PC-9 (cell line): ENCODE results near the gene SETDB2. TPM values are rescaled to one million over a fixed set of nuclear protein-coding genes. Genes with fewer than 3 reads are reported as not detected.

Experiments used
- BruUV-seq: library from RNA; stranded (reverse); fragments of 400-500 nt; replicated peaks from 2 replicates; lab custom pipeline; 2021; lab: Mats Ljungman, UMichigan
- CTCF ChIA-PET: fragments of 300-600 bp; sonication (Branson Sonifier 250); formaldehyde crosslinking; loops from one replicate; lab custom pipeline; 2022; ENCODE audit warnings: antibody characterized with exemption; lab: Charles Lee
- POLR2A ChIA-PET: fragments of 300-600 bp; sonication (Branson Sonifier 250); formaldehyde crosslinking; loops from one replicate; lab custom pipeline; 2022; ENCODE audit warnings: antibody characterized with exemption; ENCODE audit not compliant: unreplicated experiment; lab: Charles Lee
- DNase-seq, 2 experiments: peaks; one replicate each; pipeline versions ENCODE4 v3.0.0 to v3.0.0-alpha.2; 2015 to 2022; ENCODE audit warnings: mixed read lengths in 1 of 2
- H2AFZ ChIP-seq: fragments of 200-600 bp; sonication (generic); 2 replicates; pipeline ENCODE4 v1.8.1; 2017; ENCODE audit warnings: antibody characterized with exemption
- H3F3A ChIP-seq: fragments of 200-600 bp; sonication (generic); 2 replicates; pipeline ENCODE4 v1.8.1; 2017; ENCODE audit warnings: antibody characterized with exemption, mild to moderate bottlenecking, low read depth; ENCODE audit not compliant: insufficient read depth
- H3K27ac ChIP-seq: fragments of 200-600 bp; sonication (generic); 2 replicates; pipeline ENCODE4 v1.6.1; 2016; ENCODE audit warnings: mixed run types
- H3K27me3 ChIP-seq: fragments of 200-600 bp; sonication (generic); 2 replicates; pipeline ENCODE4 v1.6.1; 2016; ENCODE audit warnings: low read depth, mixed run types; ENCODE audit not compliant: insufficient read depth
- H3K36me3 ChIP-seq: fragments of 200-600 bp; sonication (generic); 2 replicates; pipeline ENCODE4 v1.6.1; 2016; ENCODE audit warnings: low read depth, mixed run types
- H3K4me1 ChIP-seq: fragments of 200-600 bp; sonication (generic); replicated peaks from 2 replicates; pipeline ENCODE4 v1.6.1; 2016; ENCODE audit warnings: mixed run types; ENCODE audit not compliant: insufficient read depth
- H3K4me2 ChIP-seq: fragments of 200-600 bp; sonication (generic); 2 replicates; pipeline ENCODE4 v1.6.1; 2017; ENCODE audit warnings: mixed run types
- H3K4me3 ChIP-seq: fragments of 200-600 bp; sonication (generic); 2 replicates; pipeline ENCODE4 v1.6.1; 2016; ENCODE audit warnings: mixed run types
- H3K79me2 ChIP-seq: fragments of 200-600 bp; sonication (generic); 2 replicates; pipeline ENCODE4 v1.6.1; 2017; ENCODE audit warnings: low read depth, mixed run types
- H3K9me2 ChIP-seq: fragments of 200-600 bp; sonication (generic); 2 replicates; pipeline ENCODE4 v1.8.1; 2017; ENCODE audit warnings: mild to moderate bottlenecking; ENCODE audit not compliant: insufficient read depth
- H3K9me3 ChIP-seq: fragments of 200-600 bp; sonication (generic); 2 replicates; pipeline ENCODE4 v1.8.1; 2016; ENCODE audit warnings: low read depth; ENCODE audit not compliant: insufficient read depth
- H4K20me1 ChIP-seq: fragments of 200-600 bp; sonication (generic); 2 replicates; pipeline ENCODE4 v1.8.1; 2017; ENCODE audit not compliant: insufficient read depth
- CTCF ChIP-seq: fragments of 200-600 bp; sonication (generic); conservative IDR thresholded peaks from 2 replicates; pipeline ENCODE4 v1.6.1; 2017; ENCODE audit warnings: mixed run types, antibody characterized with exemption, mild to moderate bottlenecking, moderate library complexity
- EZH2 ChIP-seq: fragments of 200-600 bp; sonication (generic); IDR thresholded peaks from 2 replicates; pipeline ENCODE4 v1.8.0; 2017; ENCODE audit warnings: antibody characterized with exemption, low read depth
- intact Hi-C: fragments of 100-400 bp; cut with micrococcal nuclease; formaldehyde crosslinking; loops from one replicate; pipeline ENCODE4 v1.10.0; 2022; ENCODE audit not compliant: unreplicated experiment
- total RNA-seq: library from RNA; stranded (reverse); gene quantifications from 2 replicates; pipeline ENCODE4 v1.2.3, GENCODE V29; 2021

SETDB2 gene
- total RNA-seq, 1 experiment from 2014 or later, result 6.9 TPM

GRCh38 chr13:49517461-49517860 lies 73.4 kb downstream of the SETDB2 start:
- no peaks in the 10 kb centered on the region for H3K4me1 ChIP-seq
- no peaks in the 10 kb centered on the region for H3K9me2 ChIP-seq
- no peak for TF ChIP-seq CTCF
- no peak for TF ChIP-seq EZH2
- POLR2A ChIA-PET, result no interaction called here
- no peak overlapping the region for H3K4me2 ChIP-seq
- no TSS peak for BruUV-seq
- no peak overlapping the region for H3K27ac ChIP-seq
- no peak overlapping the region for H2AFZ ChIP-seq
- CTCF ChIA-PET, result no interaction called here
- no peak for DNase-seq
- H3K9me3 ChIP-seq, result no peaks in the 10 kb centered on the region
- intact Hi-C loops, result no loop called here
- no peak overlapping the region for H3K4me3 ChIP-seq
- no peaks in the 10 kb centered on the region for H3K36me3 ChIP-seq
- no peaks in the 10 kb centered on the region for H3K79me2 ChIP-seq
- no peaks in the 10 kb centered on the region for H3F3A ChIP-seq
- no peaks in the 10 kb centered on the region for H4K20me1 ChIP-seq
- H3K27me3 ChIP-seq, result no peaks in the 10 kb centered on the region

- intact Hi-C loops, result no loop called here
- no peak overlapping the region for H3K4me2 ChIP-seq
- no TSS peak for BruUV-seq
- no peaks in the 10 kb centered on the region for H3K36me3 ChIP-seq
- TF ChIP-seq CTCF (no peak), EZH2 (no peak)
- H3K27me3 ChIP-seq, result no peaks in the 10 kb centered on the region
- CTCF ChIA-PET, result no interaction called here
- no peak for DNase-seq
- no peaks in the 10 kb centered on the region for H4K20me1 ChIP-seq
- H3K9me2 ChIP-seq, result no peaks in the 10 kb centered on the region
- POLR2A ChIA-PET, result no interaction called here
- 0 out of 2 replicates have a peak, but pooled peaks cover 3% of the 10 kb centered on the region for H3K4me1 ChIP-seq
- no peaks in the 10 kb centered on the region for H3F3A ChIP-seq
- H3K27ac ChIP-seq, result no peak overlapping the region
- H3K9me3 ChIP-seq, result no peaks in the 10 kb centered on the region
- no peaks in the 10 kb centered on the region for H3K79me2 ChIP-seq
- H2AFZ ChIP-seq, result no peak overlapping the region
- no peak overlapping the region for H3K4me3 ChIP-seq
Measured at GRCh38 chr13:49521224-49521623, 77.2 kb downstream of the SETDB2 start.

GRCh38 chr13:49524740-49525501 lies 80.8 kb downstream of the SETDB2 start:
- H3K9me2 ChIP-seq, result no peaks in the 10 kb centered on the region
- no peaks in the 10 kb centered on the region for H3F3A ChIP-seq
- DNase-seq, result peak in 1 of 2 experiments; percentile 11
- no peaks in the 10 kb centered on the region for H3K79me2 ChIP-seq
- TF ChIP-seq CTCF, result no peak
- TF ChIP-seq EZH2, result no peak
- no peak overlapping the region for H3K27ac ChIP-seq
- ChIA-PET CTCF (interaction anchor here (0.9 kb wide), 1 partner anchor 226 kb away, joined by 3 read pairs; no protein-coding TSS in a partner anchor), POLR2A (no interaction called here)
- no peaks in the 10 kb centered on the region for H4K20me1 ChIP-seq
- no peaks in the 10 kb centered on the region for H3K9me3 ChIP-seq
- no peak overlapping the region for H3K4me2 ChIP-seq
- no peak overlapping the region for H2AFZ ChIP-seq
- H3K27me3 ChIP-seq, result no peaks in the 10 kb centered on the region
- intact Hi-C loops, result no loop called here
- H3K4me3 ChIP-seq, result no peak overlapping the region
- BruUV-seq, result no TSS peak
- no peaks in the 10 kb centered on the region for H3K36me3 ChIP-seq
- H3K4me1 ChIP-seq, result 0 out of 2 replicates have a peak, but pooled peaks cover 3% of the 10 kb centered on the region
